Endothelial cell of umbilical vein (primary cell): Measurements from ENCODE around the gene COL21A1. TPM values are rescaled to one million over a fixed set of nuclear protein-coding genes. Genes with fewer than 3 reads are reported as not detected.

Source experiments
- BruUV-seq: library from RNA; stranded (reverse); fragments of 400-500 nt; replicated peaks from 2 replicates; lab custom pipeline; 2021; lab: Mats Ljungman, UMichigan
- CTCF ChIA-PET: fragments of 300-600, 350-600 bp; sonication (Branson Sonifier 250); formaldehyde crosslinking; loops from one replicate; lab custom pipeline; 2021; ENCODE audit warnings: antibody characterized with exemption, inconsistent platforms; lab: Charles Lee
- POLR2A ChIA-PET: fragments of 300-600, 350-600 bp; sonication (Branson Sonifier 250); formaldehyde crosslinking; loops from one replicate; lab custom pipeline; 2021; ENCODE audit warnings: antibody characterized with exemption, inconsistent platforms; lab: Charles Lee
- DNase-seq: peaks from one replicate; pipeline ENCODE4 v3.0.0-alpha.2; 2011; ENCODE audit warnings: low read depth, low spot score
- FAIRE-seq: peaks from 2 replicates; lab custom pipeline; 2011; peaks lifted over from hg19 to GRCh38; lab: Jason Lieb, UNC
- H2AFZ ChIP-seq: 2 replicates; pipeline ENCODE4 v1.6.0; 2012; ENCODE audit warnings: low read depth, low read length, control low read depth, inconsistent platforms
- H3K27ac ChIP-seq: 2 replicates; pipeline ENCODE4 v1.5.1; 2011; ENCODE audit warnings: low read depth, mild to moderate bottlenecking, control low read depth, low read length, moderate library complexity; ENCODE audit not compliant: insufficient read depth
- H3K27me3 ChIP-seq, 2 experiments: 2 replicates each; pipeline versions ENCODE4 v1.6.0 to v1.6.1; 2011; ENCODE audit warnings: low read length in 2 of 2, mixed read lengths in 1 of 2; ENCODE audit not compliant: control insufficient read depth in 2 of 2, insufficient read depth in 2 of 2
- H3K36me3 ChIP-seq, 2 experiments: 2 replicates in 1 of 2; 3 replicates in 1 of 2; pipeline ENCODE4 v1.5.1; 2011; ENCODE audit warnings: low read length in 2 of 2, mild to moderate bottlenecking in 1 of 2, moderate library complexity in 1 of 2; ENCODE audit not compliant: control insufficient read depth in 2 of 2, insufficient read depth in 2 of 2; ENCODE audit errors: extremely low read depth in 1 of 2
- H3K4me1 ChIP-seq: 3 replicates; pipeline ENCODE4 v1.5.1; 2011; ENCODE audit warnings: mild to moderate bottlenecking, low read length; ENCODE audit not compliant: control insufficient read depth, insufficient read depth; ENCODE audit errors: extremely low read depth
- H3K4me2 ChIP-seq: 2 replicates; pipeline ENCODE4 v1.6.1; 2011; ENCODE audit warnings: low read length, control low read depth, mixed read lengths; ENCODE audit not compliant: insufficient read depth
- H3K4me3 ChIP-seq, 3 experiments: fragments of 200-600 bp in 1 of 3; sonication (generic), shearing (Covaris generic) in 1 of 3; replicated peaks in 1 of 3; 2 replicates each; pipeline ENCODE4 v1.5.1; 2011 to 2016; ENCODE audit warnings: control low read depth in 3 of 3, low read length in 3 of 3, mild to moderate bottlenecking in 2 of 3, inconsistent platforms in 1 of 3, low read depth in 1 of 3, moderate library complexity in 1 of 3; ENCODE audit not compliant: insufficient read depth in 1 of 3
- H3K79me2 ChIP-seq: 2 replicates; pipeline ENCODE4 v1.6.0; 2012; ENCODE audit warnings: low read length, inconsistent platforms; ENCODE audit not compliant: control insufficient read depth, insufficient read depth
- H3K9ac ChIP-seq: replicated peaks from 2 replicates; pipeline ENCODE3; 2011; ENCODE audit warnings: low read length, control low read depth; ENCODE audit not compliant: insufficient read depth; ENCODE audit errors: extremely low read depth
- H3K9me1 ChIP-seq: replicated peaks from 3 replicates; pipeline ENCODE4 v1.6.0; 2011; ENCODE audit warnings: mild to moderate bottlenecking, low read length; ENCODE audit not compliant: control insufficient read depth, insufficient read depth; ENCODE audit errors: extremely low read depth
- H3K9me3 ChIP-seq: replicated peaks from 2 replicates; pipeline ENCODE4 v1.5.1; 2012; ENCODE audit warnings: low read length, inconsistent platforms; ENCODE audit not compliant: control insufficient read depth, insufficient read depth
- H4K20me1 ChIP-seq: replicated peaks from 2 replicates; pipeline ENCODE3; 2011; ENCODE audit warnings: mild to moderate bottlenecking, low read length; ENCODE audit not compliant: control insufficient read depth, insufficient read depth; ENCODE audit errors: extremely low read depth
- CTCF ChIP-seq, 2 donors: IDR thresholded peaks; 1 replicate in 1 of 2; 2 replicates in 1 of 2; pipeline ENCODE4 v1.5.1; 2011; ENCODE audit warnings: low read length in 2 of 2, mild to moderate bottlenecking in 2 of 2, moderate library complexity in 2 of 2, control low read depth in 1 of 2, inconsistent platforms in 1 of 2, low read depth in 1 of 2; ENCODE audit not compliant: insufficient read depth in 1 of 2; ENCODE audit errors: extremely low read depth in 1 of 2
- EZH2 ChIP-seq: IDR thresholded peaks from 2 replicates; pipeline ENCODE4 v1.6.1; 2012; ENCODE audit warnings: borderline replicate concordance, low read depth, mild to moderate bottlenecking, moderate library complexity, low read length, inconsistent platforms; ENCODE audit not compliant: severe bottlenecking
- FOS ChIP-seq: IDR thresholded peaks from 2 replicates; pipeline ENCODE4 v1.6.1; 2011; ENCODE audit warnings: mild to moderate bottlenecking, low read length, moderate library complexity, borderline replicate concordance; ENCODE audit not compliant: insufficient read depth
- GATA2 ChIP-seq: IDR thresholded peaks from 2 replicates; pipeline ENCODE4 v1.7.0; 2011; ENCODE audit warnings: low read depth, mild to moderate bottlenecking, moderate library complexity, mixed read lengths, low read length; ENCODE audit not compliant: insufficient read length, insufficient read depth
- JUN ChIP-seq: IDR thresholded peaks from 2 replicates; pipeline ENCODE4 v1.6.1; 2011; ENCODE audit warnings: borderline replicate concordance, low read depth; ENCODE audit not compliant: insufficient read length, insufficient read depth
- MAX ChIP-seq: IDR thresholded peaks from 2 replicates; pipeline ENCODE4 v1.6.1; 2011; ENCODE audit not compliant: insufficient read depth, insufficient read length
- MYC ChIP-seq: IDR thresholded peaks from one replicate; pipeline ENCODE4 v1.6.1; 2011; ENCODE audit warnings: mild to moderate bottlenecking, low read depth, low read length
- POLR2A ChIP-seq: IDR thresholded peaks from 2 replicates; pipeline ENCODE4 v1.6.1; 2012; ENCODE audit warnings: low read depth, mild to moderate bottlenecking, control low read depth, low read length
- POLR2AphosphoS5 ChIP-seq: IDR thresholded peaks from 2 replicates; pipeline ENCODE4 v1.6.1; 2012; ENCODE audit warnings: low read depth, mild to moderate bottlenecking, control low read depth, low read length, moderate library complexity; ENCODE audit not compliant: insufficient read depth
- dilution Hi-C: fragments of 300-500 bp; cut with MboI; formaldehyde crosslinking; loops from one replicate; pipeline ENCODE4 v1.15.0; 2019; ENCODE audit warnings: low sequenced_read_pairs; ENCODE audit not compliant: extremely low pct_ligation_motif_present
- intact Hi-C: fragments of 100-400 bp; cut with micrococcal nuclease; formaldehyde crosslinking; loops from one replicate; pipeline ENCODE4 v1.10.0; 2022
- polyA plus RNA-seq, 4 experiments: library from polyadenylated mRNA; depleted of rRNA in 3 of 4; stranded (reverse) in 3 of 4; unstranded in 1 of 4; fragments of >200 nt; gene quantifications; 2 replicates each; pipeline versions ENCODE4 v1.2.1 to v1.2.3, GENCODE V29; 2011 to 2012; ENCODE audit warnings: missing spikeins in 1 of 4
- total RNA-seq: library from RNA; stranded (reverse); gene quantifications from 2 replicates; pipeline ENCODE4 v1.2.3, GENCODE V29; 2021

Gene COL21A1
- total and polyA plus RNA-seq, 2 donors (not counting 3 experiments of a cell fraction or from before 2014, with no cell fraction given), result 0.22 to 1.4 TPM

- FAIRE-seq (no peak), DNase-seq (no peak)
- Histone ChIP-seq H3K4me2 (no peak overlapping the region), H3K27ac (no peak overlapping the region), H3K27me3 (no peaks in the 10 kb centered on the region), H3K4me3 (no peak overlapping the region), H3K9ac (no peak overlapping the region), H3K9me1 (no peaks in the 10 kb centered on the region), H3K9me3 (no peaks in the 10 kb centered on the region), H4K20me1 (no peaks in the 10 kb centered on the region), H3K79me2 (no peaks in the 10 kb centered on the region), H2AFZ (no peak overlapping the region), H3K4me1 (no peaks in the 10 kb centered on the region), H3K36me3 (no peaks in the 10 kb centered on the region)
- no TSS peak for BruUV-seq
- intact Hi-C loops, result no loop called here
- dilution Hi-C loops, result no loop called here
- CTCF ChIA-PET, result interaction anchor here (1.4 to 1.5 kb wide), 2 partner anchors 14 to 27 kb away, joined by 3 read pairs; no protein-coding TSS in a partner anchor
- TF ChIP-seq FOS (no peak), GATA2 (no peak), EZH2 (no peak), JUN (no peak)
- POLR2A ChIA-PET, result no interaction called here
These were observed 18.6 kb upstream of the COL21A1 start for GRCh38 chr6:56266011-56266410.

GRCh38 chr6:56263596-56264315 is 16.4 kb upstream of the COL21A1 start:
- Histone ChIP-seq H3K27ac (no peak overlapping the region), H3K4me1 (no peaks in the 10 kb centered on the region), H3K36me3 (no peaks in the 10 kb centered on the region), H2AFZ (no peak overlapping the region), H3K27me3 (no peaks in the 10 kb centered on the region), H3K9me1 (no peaks in the 10 kb centered on the region), H3K4me2 (no peak overlapping the region), H3K9ac (no peak overlapping the region), H3K4me3 (no peak overlapping the region), H4K20me1 (no peaks in the 10 kb centered on the region), H3K79me2 (no peaks in the 10 kb centered on the region), H3K9me3 (no peaks in the 10 kb centered on the region)
- FAIRE-seq (no peak), DNase-seq (no peak)
- intact Hi-C loops (no loop called here), dilution Hi-C loops (no loop called here)
- ChIA-PET POLR2A (no interaction called here), CTCF (interaction anchor here (1.5 kb wide), 1 partner anchor 29 kb away, joined by 5 read pairs; no protein-coding TSS in a partner anchor)
- TF ChIP-seq MYC (no peak), GATA2 (no peak), JUN (no peak), FOS (no peak), MAX (no peak), POLR2A (no peak), EZH2 (no peak), CTCF (IDR thresholded peaks at IDR 0.05; ENCODE audit: extremely low read depth in 1 of 2, insufficient read depth in 1 of 2, low read depth in 1 of 2, low read length in 2 of 2) (no peak), POLR2AphosphoS5 (no peak)
- no TSS peak for BruUV-seq
